Keratinocyte (primary cell): ENCODE results near the gene ATPAF1. TPM values are rescaled to one million over a fixed set of nuclear protein-coding genes. Genes with fewer than 3 reads are reported as not detected.

Experiments
- DNase-seq: peaks from one replicate; pipeline ENCODE4 v3.0.0-alpha.2; 2011; ENCODE audit warnings: low read depth, missing footprints, low spot score
- FAIRE-seq: peaks from 2 replicates; lab custom pipeline; 2011; peaks lifted over from hg19 to GRCh38; lab: Jason Lieb, UNC
- H2AFZ ChIP-seq: 2 replicates; pipeline ENCODE4 v1.6.0; 2012; ENCODE audit warnings: low read length, control low read depth, inconsistent platforms; ENCODE audit not compliant: control insufficient read depth
- H3K27ac ChIP-seq: 2 replicates; pipeline ENCODE4 v1.5.1; 2011; ENCODE audit warnings: low read length; ENCODE audit not compliant: control insufficient read depth, insufficient read depth
- H3K27me3 ChIP-seq: 3 replicates; pipeline ENCODE4 v1.6.0; 2011; ENCODE audit warnings: low read length; ENCODE audit not compliant: control insufficient read depth, insufficient read depth; ENCODE audit errors: extremely low read depth
- H3K36me3 ChIP-seq, 2 experiments: 2 replicates in 1 of 2; 3 replicates in 1 of 2; pipeline ENCODE4 v1.5.1; 2011; ENCODE audit warnings: low read length in 2 of 2, mild to moderate bottlenecking in 1 of 2; ENCODE audit not compliant: control insufficient read depth in 2 of 2, insufficient read depth in 2 of 2; ENCODE audit errors: extremely low read depth in 1 of 2
- H3K4me1 ChIP-seq: 3 replicates; pipeline ENCODE4 v1.5.1; 2011; ENCODE audit warnings: low read length; ENCODE audit not compliant: control insufficient read depth, insufficient read depth; ENCODE audit errors: extremely low read depth
- H3K4me2 ChIP-seq: 3 replicates; pipeline ENCODE4 v1.6.0; 2011; ENCODE audit warnings: low read depth, low read length; ENCODE audit not compliant: control insufficient read depth, insufficient read depth; ENCODE audit errors: extremely low read depth
- H3K4me3 ChIP-seq, 3 experiments: fragments of 200-600 bp in 1 of 3; sonication (generic) in 1 of 3; 2 replicates in 2 of 3; 3 replicates in 1 of 3; pipeline ENCODE4 v1.5.1; 2011 to 2016; ENCODE audit warnings: low read length in 3 of 3, mild to moderate bottlenecking in 3 of 3, control low read depth in 2 of 3, inconsistent platforms in 1 of 3, low read depth in 1 of 3, mixed read lengths in 1 of 3, mixed run types in 1 of 3, moderate library complexity in 1 of 3; ENCODE audit not compliant: control insufficient read depth in 2 of 3, insufficient read depth in 2 of 3; ENCODE audit errors: extremely low read depth in 1 of 3
- H3K79me2 ChIP-seq: 2 replicates; pipeline ENCODE4 v1.6.0; 2012; ENCODE audit warnings: low read length; ENCODE audit not compliant: control insufficient read depth, insufficient read depth
- H3K9ac ChIP-seq: 3 replicates; pipeline ENCODE4 v1.6.0; 2011; ENCODE audit warnings: low read length; ENCODE audit not compliant: control insufficient read depth, insufficient read depth; ENCODE audit errors: extremely low read depth
- H3K9me1 ChIP-seq: 3 replicates; pipeline ENCODE4 v1.6.0; 2011; ENCODE audit warnings: low read length; ENCODE audit not compliant: control insufficient read depth, insufficient read depth; ENCODE audit errors: extremely low read depth
- H3K9me3 ChIP-seq: 2 replicates; pipeline ENCODE4 v1.5.1; 2012; ENCODE audit warnings: low read depth, low read length; ENCODE audit not compliant: control insufficient read depth
- H4K20me1 ChIP-seq: 3 replicates; pipeline ENCODE4 v1.6.0; 2011; ENCODE audit warnings: low read length; ENCODE audit not compliant: control insufficient read depth, insufficient read depth; ENCODE audit errors: extremely low read depth
- CTCF ChIP-seq, 3 experiments: IDR thresholded peaks in 1 of 3; conservative IDR thresholded peaks in 1 of 3; optimal IDR thresholded peaks in 1 of 3; 2 replicates in 2 of 3; 3 replicates in 1 of 3; pipeline versions ENCODE3 to v1.5.1; 2011; ENCODE audit warnings: low read length in 3 of 3, mild to moderate bottlenecking in 3 of 3, moderate library complexity in 2 of 3, control low read depth in 1 of 3, inconsistent platforms in 1 of 3; ENCODE audit not compliant: insufficient read depth in 2 of 3; ENCODE audit errors: extremely low read depth in 1 of 3
- EZH2 ChIP-seq: IDR thresholded peaks from one replicate; pipeline ENCODE4 v1.6.1; 2012; ENCODE audit warnings: inconsistent platforms, mild to moderate bottlenecking, low read length, moderate library complexity
- dilution Hi-C: fragments of 300-500 bp; cut with MboI; formaldehyde crosslinking; loops from one replicate; pipeline ENCODE4 v1.7.0; 2020; ENCODE audit warnings: low sequenced_read_pairs; ENCODE audit not compliant: extremely low pct_ligation_motif_present
- polyA plus RNA-seq, 5 experiments: library from polyadenylated mRNA; depleted of rRNA in 3 of 5; stranded (reverse) in 3 of 5; stranded (forward) in 1 of 5; unstranded in 1 of 5; fragments of >200 nt; gene quantifications; 1 replicate in 1 of 5; 2 replicates in 3 of 5; 3 replicates in 1 of 5; pipeline versions ENCODE4 v1.2.1 to v1.2.3, GENCODE V29; 2011 to 2012; ENCODE audit warnings: missing spikeins in 2 of 5, low read depth in 1 of 5, low replicate concordance in 1 of 5

The ATPAF1 gene
- polyA plus RNA-seq, 1 donor (not counting 4 experiments of a cell fraction or from before 2014, with no cell fraction given): 55.6 TPM

DNA sequence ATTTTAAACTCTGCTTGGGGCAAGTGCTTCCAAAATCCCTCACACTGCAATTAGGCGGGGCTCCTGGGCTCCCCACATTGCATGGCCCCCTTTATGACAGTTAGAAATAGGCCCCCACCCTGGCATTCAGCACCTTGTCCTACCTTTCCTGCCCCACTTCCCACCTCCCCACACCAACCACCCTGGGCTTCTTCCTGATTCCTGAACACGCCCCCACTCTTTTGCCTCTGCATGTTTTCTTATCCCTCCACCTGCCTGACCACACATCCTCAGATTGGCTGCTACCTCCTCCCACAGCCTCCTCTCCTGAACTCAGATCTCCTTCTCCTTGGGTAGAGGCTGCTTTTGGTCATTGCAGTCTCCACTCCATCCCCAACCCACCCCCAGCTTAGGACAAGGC lies 53.1 kb downstream of the ATPAF1 start:
- Histone ChIP-seq H3K9me1 (peaks cover 5% of the 10 kb centered on the region), H3K9me3 (no peaks in the 10 kb centered on the region), H3K79me2 (peaks cover 13% of the 10 kb centered on the region), H2AFZ (no peak overlapping the region), H3K9ac (no peak overlapping the region), H3K27ac (no peak overlapping the region), H3K36me3 (no peaks in the 10 kb centered on the region), H3K27me3 (no peaks in the 10 kb centered on the region), H3K4me2 (peak overlapping the region; percentile 77), H3K4me3 (peak overlapping the region; percentile 79 to 83 (median 80)), H3K4me1 (peaks cover 56% of the 10 kb centered on the region), H4K20me1 (no peaks in the 10 kb centered on the region)
- no peak for FAIRE-seq
- dilution Hi-C loops: no loop called here
- no peak for DNase-seq
- TF ChIP-seq EZH2 (no peak), CTCF (optimal IDR thresholded peaks at IDR 0.05 in 1 of 3, IDR thresholded peaks at IDR 0.05 in 1 of 3, conservative IDR thresholded peaks at IDR 0.05 in 1 of 3; ENCODE audit: extremely low read depth in 1 of 3, insufficient read depth in 2 of 3, low read length in 3 of 3) (no peak)

GRCh38 chr1:46614604-46614984 lies 53.6 kb downstream of the ATPAF1 start:
- H3K27me3 ChIP-seq: no peaks in the 10 kb centered on the region
- H3K4me1 ChIP-seq: peaks cover 58% of the 10 kb centered on the region
- no peak overlapping the region for H3K4me2 ChIP-seq
- no peak for TF ChIP-seq EZH2
- TF ChIP-seq CTCF (optimal IDR thresholded peaks at IDR 0.05 in 1 of 3, IDR thresholded peaks at IDR 0.05 in 1 of 3, conservative IDR thresholded peaks at IDR 0.05 in 1 of 3; ENCODE audit: extremely low read depth in 1 of 3, insufficient read depth in 2 of 3, low read length in 3 of 3): no peak
- no peaks in the 10 kb centered on the region for H3K9me3 ChIP-seq
- DNase-seq (no peak), FAIRE-seq (no peak)
- H3K79me2 ChIP-seq: peaks cover 13% of the 10 kb centered on the region
- no peak overlapping the region for H3K4me3 ChIP-seq
- no peak overlapping the region for H3K9ac ChIP-seq
- dilution Hi-C loops: no loop called here
- peaks cover 0 to 2% of the 10 kb centered on the region in 2 experiments for H3K36me3 ChIP-seq
- peaks cover 5% of the 10 kb centered on the region for H3K9me1 ChIP-seq
- H4K20me1 ChIP-seq: no peaks in the 10 kb centered on the region
- H3K27ac ChIP-seq: no peak overlapping the region
- no peak overlapping the region for H2AFZ ChIP-seq
